ENCODE measurements around the gene DCDC2.

The DCDC2 gene

GRCh38 chr6:24233813-24234442, 123.9 kb downstream of the DCDC2 start:
- no peak for TF ChIP-seq CTCF (IDR thresholded peaks at IDR 0.05; ENCODE audit: low read depth, low read length)
- DNase-seq (ENCODE audit: extremely low read depth, low read depth), result no peak

- TF ChIP-seq CTCF (IDR thresholded peaks at IDR 0.05; ENCODE audit: low read depth, low read length), result no peak
- no peak for DNase-seq (ENCODE audit: extremely low read depth, low read depth)
Measured at GRCh38 chr6:24231438-24231977, 126.4 kb downstream of the DCDC2 start.

GRCh38 chr6:24229696-24230405, 128.0 kb downstream of the DCDC2 start:
- no peak for DNase-seq (ENCODE audit: extremely low read depth, low read depth)
- TF ChIP-seq CTCF (IDR thresholded peaks at IDR 0.05; ENCODE audit: low read depth, low read length), result no peak

GRCh38 chr6:24228681-24229255, 129.1 kb downstream of the DCDC2 start:
- DNase-seq (ENCODE audit: extremely low read depth, low read depth), result peak; percentile 15
- TF ChIP-seq CTCF (IDR thresholded peaks at IDR 0.05; ENCODE audit: low read depth, low read length), result no peak

GRCh38 chr6:24228123-24228522, 129.7 kb downstream of the DCDC2 start:
- DNase-seq (ENCODE audit: extremely low read depth, low read depth), result no peak
- TF ChIP-seq CTCF (IDR thresholded peaks at IDR 0.05; ENCODE audit: low read depth, low read length), result no peak

- no peak for DNase-seq (ENCODE audit: extremely low read depth, low read depth)
- TF ChIP-seq CTCF (IDR thresholded peaks at IDR 0.05; ENCODE audit: low read depth, low read length), result no peak
Measured at GRCh38 chr6:24227556-24227955, 130.3 kb downstream of the DCDC2 start.

GRCh38 chr6:24226541-24226940, 131.3 kb downstream of the DCDC2 start:
- TF ChIP-seq CTCF (IDR thresholded peaks at IDR 0.05; ENCODE audit: low read depth, low read length), result no peak
- no peak for DNase-seq (ENCODE audit: extremely low read depth, low read depth)
